ENCODE measurements around the gene NLRP6.
"Not testable (repeated sequence)": the region's sequence is repeated elsewhere in the genome, so short reads cannot be mapped to it uniquely, and the experiment has no call there.

Gene NLRP6

DNA sequence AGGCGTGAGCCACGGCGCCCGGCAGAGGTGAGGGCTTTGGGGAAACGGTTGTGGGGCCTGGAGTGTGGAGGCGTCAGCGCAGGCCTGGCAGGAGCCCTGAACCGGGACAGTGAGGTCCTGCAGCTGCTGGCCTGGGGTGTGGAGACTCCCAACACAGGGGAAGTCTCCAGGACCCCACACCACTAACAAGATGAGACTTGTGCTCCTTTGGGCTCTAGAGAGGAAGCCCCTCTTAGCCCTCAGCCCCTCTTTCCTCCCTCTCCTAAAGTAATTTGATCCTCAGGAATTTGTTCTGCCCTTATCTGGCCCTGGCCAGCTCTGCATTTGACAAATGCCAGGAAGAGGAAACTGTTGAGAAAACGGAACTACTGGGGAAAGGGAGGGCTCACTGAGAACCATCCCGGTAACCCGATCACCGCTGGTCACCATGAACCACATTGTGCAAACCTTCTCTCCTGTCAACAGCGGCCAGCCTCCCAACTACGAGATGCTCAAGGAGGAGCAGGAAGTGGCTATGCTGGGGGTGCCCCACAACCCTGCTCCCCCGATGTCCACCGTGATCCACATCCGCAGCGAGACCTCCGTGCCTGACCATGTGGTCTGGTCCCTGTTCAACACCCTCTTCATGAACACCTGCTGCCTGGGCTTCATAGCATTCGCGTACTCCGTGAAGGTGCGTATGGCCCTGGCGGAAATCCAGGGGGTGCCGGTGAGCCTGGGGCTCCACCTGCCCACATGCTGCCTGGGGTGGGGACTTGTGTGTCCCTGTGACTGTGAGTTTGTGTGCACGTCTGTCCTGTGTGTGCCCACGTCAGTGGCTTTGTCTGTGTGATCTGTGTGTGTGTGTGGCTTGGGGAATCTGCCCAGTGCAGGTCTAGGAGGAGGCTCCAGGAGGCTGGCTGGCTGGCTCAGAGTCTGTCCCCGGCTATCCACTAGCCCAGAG lies 29.8 kb downstream of the NLRP6 start, which contains the start of gene IFITM2:
TSS of gene IFITM2 (plus strand) at position 51 of the 943 bp plus-strand sequence. CDS start at position 428, 377 bp downstream.
- not testable (repeated sequence) for DNase-seq (ENCODE audit: low read depth in 2 of 2)

DNA sequence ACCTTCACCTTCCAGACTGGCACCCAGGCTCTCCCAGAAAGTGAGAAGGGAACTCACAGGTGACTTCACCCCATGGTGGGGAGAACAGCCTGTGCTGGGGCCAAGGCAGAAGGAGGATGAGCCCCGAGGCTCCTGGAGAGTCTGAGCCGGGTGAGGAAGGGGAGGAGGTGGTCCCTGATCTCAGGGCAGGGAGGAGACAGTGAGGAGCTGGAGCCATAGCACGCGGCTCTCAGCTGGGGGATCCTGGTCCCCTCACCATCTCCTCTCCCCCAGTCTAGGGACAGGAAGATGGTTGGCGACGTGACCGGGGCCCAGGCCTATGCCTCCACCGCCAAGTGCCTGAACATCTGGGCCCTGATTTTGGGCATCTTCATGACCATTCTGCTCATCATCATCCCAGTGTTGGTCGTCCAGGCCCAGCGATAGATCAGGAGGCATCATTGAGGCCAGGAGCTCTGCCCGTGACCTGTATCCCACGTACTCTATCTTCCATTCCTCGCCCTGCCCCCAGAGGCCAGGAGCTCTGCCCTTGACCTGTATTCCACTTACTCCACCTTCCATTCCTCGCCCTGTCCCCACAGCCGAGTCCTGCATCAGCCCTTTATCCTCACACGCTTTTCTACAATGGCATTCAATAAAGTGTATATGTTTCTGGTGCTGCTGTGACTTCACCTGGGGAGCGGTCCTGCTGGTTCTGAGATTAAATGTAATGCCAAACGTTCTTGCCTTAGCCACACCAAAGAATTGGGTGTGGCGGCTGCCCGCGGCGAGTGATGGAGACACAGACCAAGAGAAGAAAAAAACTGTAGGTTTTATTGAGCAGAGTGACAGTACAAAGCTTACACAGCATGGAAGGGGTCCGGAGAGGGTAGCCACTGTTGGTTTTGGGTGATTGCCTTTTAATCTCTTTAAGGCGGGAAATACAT lies 30.8 kb downstream of the NLRP6 start:
- DNase-seq (ENCODE audit: low read depth in 2 of 2) = not testable (repeated sequence)

DNA sequence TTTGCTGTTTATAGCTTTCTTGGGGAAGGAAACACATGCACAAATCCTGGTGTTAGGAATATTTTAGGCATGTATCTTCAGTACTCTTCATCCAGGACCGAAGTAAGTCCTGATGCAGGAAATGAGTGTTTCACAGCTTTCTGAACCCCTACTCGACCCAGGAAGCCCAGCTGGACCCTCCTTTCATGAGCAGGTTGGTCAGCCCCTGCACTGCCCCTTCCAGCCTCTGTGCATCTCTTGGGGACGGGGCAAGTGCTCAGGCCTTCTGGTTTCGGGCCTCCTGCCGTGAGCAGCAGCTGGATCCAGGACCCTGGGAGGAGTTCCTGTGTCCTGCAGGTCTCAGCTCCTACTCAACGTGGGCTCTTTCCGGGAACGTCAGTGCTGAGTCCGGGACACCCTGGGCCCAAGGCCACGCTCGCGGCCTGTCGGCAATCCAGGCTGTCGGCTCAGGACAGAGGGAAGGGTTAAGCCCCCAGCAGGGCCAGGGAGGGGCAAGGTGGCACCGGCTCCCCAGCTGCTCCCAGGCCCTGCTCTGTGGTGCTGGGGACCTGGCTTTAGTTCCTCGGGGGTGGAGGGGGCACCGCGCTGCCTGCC lies 31.9 kb downstream of the NLRP6 start:
- not testable (repeated sequence) for DNase-seq (ENCODE audit: low read depth in 2 of 2)

DNA sequence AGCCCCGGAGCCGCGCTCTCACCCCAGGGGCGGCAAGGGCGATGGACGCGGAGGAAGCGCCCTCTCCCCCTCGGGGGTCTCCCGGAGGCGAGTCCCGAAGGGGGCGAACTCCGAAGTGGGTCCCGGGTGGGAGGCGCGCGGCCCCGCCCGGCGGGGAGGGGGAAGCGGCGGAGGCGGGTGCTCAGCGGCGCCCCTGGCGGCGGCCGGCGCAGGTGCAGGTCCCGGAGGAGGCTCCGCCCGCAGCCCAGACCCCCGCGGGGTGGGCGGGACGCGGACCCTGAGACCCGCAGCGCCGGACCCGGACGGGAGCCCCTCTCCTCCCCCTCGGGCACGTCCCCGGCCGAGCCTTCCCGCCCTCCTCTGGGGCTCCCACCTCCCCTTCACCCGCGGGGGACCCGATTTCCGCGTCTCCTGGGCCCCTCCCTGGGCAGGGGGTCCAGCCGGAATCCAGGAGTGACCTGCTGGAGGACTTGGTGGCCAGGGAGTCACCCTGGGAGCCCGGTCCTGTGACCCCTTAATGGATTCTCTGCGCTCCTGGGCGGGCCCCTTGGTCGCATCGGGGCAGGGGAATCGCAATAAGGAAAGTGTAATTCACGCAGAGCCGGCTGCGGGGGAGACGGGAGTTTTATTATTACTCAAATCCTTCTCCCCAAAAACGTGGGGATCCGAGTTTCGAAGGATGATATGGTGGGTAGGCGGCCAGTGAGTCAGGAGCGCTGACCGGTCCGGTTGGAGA lies 33.0 kb downstream of the NLRP6 start:
- DNase-seq (ENCODE audit: low read depth in 2 of 2) = not testable (repeated sequence)

DNA sequence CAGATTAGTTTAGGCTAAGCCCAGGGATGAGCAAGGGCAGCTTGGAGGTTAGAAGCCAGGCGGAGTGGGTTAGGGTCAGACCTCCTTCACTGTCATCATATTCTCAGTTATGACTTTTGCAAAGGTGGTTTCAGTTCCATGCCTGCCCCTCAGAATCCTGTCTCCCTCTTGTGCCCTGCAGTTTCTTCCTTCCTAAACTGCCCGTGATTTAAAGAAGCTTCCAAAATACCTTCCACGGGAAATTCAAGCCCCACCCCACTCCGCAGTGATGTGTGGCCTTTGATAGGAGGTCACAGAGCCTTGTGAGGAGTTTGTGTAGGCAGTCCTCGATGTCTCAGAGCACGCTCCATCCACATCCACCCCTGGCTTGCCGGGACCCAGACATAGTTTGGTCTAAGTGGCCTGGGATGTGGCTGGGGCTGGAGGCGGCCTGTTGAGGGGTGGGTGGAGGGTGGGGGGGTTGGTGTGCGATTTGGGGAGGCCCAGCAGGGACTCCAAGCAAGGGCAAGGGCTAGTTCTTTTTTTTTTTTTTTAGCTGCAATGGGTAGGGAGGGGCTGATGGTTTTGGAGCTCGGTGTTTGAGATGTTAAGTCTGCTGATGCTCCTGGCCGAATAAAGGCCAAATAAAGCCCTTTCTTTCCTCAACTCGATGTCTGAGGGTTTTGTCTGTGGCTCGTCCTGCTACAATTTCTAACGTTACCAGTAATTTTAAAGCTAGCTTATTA lies 34.0 kb downstream of the NLRP6 start:
- DNase-seq (ENCODE audit: low read depth in 2 of 2) = no peak

DNA sequence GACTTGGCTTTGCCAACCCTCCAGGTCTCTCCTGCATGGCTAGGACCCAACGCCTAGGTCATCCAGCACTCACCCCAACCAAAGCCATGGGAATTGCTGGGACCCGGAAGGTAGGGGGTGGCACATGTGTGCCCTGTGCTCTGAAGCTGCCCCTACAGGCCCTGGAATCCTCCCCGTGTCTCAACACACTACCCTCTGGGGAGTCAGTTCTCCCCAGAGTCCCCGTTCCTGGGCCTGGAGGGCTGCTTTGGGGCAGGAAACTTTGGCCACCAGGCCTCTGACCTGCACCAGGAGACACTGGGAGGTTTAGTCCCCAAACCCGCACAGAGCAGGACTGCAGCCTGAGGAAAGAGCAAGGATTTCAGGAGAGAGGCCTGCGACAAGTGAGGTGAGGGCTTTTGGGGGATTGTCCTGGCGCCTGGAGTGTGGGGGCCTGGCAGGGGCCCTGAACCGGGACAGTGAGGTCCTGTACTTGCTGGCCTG lies 35.1 kb downstream of the NLRP6 start:
- DNase-seq (ENCODE audit: low read depth in 2 of 2) = no peak

DNA sequence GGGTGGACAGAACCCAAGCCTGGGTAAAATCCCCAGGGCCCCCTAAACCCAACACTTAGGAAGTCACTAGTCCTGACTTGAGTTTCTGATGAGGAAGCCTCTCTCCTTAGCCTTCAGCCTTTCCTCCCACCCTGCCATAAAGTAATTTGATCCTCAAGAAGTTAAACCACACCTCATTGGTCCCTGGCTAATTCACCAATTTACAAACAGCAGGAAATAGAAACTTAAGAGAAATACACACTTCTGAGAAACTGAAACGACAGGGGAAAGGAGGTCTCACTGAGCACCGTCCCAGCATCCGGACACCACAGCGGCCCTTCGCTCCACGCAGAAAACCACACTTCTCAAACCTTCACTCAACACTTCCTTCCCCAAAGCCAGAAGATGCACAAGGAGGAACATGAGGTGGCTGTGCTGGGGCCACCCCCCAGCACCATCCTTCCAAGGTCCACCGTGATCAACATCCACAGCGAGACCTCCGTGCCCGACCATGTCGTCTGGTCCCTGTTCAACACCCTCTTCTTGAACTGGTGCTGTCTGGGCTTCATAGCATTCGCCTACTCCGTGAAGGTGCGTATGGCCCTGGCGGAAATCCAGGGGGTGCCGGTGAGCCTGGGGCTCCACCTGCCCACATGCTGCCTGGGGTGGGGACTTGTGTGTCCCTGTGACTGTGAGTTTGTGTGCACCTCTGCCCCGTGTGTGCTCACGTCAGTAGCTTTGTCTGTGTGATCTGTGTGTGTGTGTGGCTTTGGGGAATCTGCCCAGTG lies 35.8 kb downstream of the NLRP6 start, which contains the start of gene IFITM1:
TSS of gene IFITM1 (plus strand) at position 254 of the 767 bp plus-strand sequence. CDS start at position 385, 131 bp downstream.
- DNase-seq (ENCODE audit: low read depth in 2 of 2) = no peak

DNA sequence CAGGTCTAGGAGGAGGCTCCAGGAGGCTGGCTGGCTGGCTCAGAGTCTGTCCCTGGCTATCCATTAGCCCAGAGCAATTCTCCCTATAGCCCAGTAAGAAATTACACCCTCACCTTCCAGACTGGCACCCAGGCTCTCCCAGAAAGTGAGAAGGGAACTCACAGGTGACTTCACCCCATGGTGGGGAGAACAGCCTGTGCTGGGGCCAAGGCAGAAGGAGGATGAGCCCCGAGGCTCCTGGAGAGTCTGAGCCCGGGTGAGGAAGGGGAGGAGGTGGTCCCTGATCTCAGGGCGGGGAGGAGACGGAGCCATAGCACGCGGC lies 36.3 kb downstream of the NLRP6 start:
- DNase-seq (ENCODE audit: low read depth in 2 of 2) = not testable (repeated sequence)

DNA sequence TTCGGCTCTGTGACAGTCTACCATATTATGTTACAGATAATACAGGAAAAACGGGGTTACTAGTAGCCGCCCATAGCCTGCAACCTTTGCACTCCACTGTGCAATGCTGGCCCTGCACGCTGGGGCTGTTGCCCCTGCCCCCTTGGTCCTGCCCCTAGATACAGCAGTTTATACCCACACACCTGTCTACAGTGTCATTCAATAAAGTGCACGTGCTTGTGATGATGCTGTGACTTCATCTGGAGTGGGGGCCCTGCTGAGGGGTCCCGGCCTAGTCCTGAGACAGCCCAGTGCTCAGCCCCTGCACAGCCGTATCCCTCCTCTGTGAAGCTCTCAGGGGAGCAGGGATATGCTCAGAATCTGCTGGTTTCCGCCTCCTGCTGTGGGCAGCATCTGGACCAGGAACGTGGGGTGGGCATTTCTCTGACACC lies 36.9 kb downstream of the NLRP6 start:
- no peak for DNase-seq (ENCODE audit: low read depth in 2 of 2)

DNA sequence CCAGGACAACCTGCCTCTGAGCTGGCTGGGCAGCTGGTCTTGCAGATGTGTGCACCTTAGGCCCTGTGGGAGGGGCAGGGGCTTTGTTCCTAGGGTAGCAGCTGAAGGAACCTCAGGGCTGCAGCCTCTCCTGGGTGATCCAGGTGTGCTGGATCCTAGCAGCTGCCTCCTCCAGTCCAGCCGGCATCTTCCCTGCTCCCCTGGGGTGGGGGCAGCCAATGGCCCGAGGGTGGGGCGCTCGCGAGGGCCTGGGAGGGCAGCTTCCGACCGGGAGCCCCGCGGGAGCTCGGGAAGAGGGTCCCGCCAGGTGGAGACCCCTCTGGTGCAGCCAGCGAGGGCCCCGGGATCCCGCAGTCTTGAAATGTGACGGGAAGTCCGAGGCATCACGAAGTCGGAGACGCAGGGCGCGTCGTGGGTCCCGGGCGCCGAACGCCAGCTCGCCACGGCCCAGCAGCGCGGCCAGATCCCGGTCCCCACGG lies 37.3 kb downstream of the NLRP6 start:
- no peak for DNase-seq (ENCODE audit: low read depth in 2 of 2)

DNA sequence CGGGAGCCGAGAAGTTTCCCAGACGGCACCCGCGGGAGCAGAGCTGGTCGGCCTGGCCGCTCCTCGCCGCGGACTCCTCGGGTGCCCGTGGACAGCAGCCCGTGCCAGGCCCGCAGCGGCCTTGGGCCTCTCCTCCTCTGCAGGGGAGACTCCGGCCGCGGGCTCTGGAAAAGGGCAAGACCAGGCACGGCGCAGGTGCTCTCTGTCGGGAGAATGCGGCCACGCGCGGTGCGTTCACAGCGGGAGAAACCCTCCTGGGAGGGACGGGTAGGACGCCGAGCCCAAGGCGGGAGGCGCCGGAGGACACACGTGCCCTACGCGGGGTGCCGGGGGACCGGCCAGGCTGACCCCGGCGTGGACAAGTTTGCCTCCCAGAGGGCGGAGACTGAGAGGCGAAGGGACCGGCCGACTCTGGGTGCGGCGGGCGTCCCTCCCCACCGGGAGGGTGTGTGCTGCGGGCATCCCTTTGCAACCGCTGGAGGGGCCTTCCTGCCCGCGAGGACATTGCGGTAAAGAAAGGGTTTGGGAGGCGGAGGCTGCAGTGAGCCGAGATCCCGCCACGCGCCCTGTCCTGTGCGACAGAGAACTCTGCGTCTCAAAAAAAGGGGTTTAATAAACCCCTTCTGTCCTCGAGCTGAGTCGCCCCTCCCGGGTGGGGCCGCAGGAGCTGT lies 38.0 kb downstream of the NLRP6 start:
- no peak for DNase-seq (ENCODE audit: low read depth in 2 of 2)

DNA sequence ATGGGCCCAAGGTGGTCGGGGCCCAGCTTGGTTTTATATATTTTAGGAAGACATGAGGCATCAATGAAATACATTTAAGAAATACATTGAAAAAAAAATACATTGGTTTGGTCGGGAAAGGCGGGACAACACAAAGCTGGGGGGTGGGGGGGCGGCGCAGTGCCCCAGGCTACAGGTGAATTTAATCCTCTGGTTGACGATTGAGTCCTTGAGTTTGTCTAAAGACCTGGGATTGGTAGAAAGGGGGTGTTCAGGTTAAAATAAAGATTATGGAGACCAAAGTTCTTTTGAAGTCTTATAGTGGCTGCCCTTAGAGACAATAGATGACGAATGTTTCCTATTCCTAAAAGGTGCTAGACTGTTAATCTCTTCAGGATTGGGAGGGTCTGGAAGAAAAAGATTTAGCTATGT lies 38.7 kb downstream of the NLRP6 start:
- DNase-seq (ENCODE audit: low read depth in 2 of 2) = no peak

DNA sequence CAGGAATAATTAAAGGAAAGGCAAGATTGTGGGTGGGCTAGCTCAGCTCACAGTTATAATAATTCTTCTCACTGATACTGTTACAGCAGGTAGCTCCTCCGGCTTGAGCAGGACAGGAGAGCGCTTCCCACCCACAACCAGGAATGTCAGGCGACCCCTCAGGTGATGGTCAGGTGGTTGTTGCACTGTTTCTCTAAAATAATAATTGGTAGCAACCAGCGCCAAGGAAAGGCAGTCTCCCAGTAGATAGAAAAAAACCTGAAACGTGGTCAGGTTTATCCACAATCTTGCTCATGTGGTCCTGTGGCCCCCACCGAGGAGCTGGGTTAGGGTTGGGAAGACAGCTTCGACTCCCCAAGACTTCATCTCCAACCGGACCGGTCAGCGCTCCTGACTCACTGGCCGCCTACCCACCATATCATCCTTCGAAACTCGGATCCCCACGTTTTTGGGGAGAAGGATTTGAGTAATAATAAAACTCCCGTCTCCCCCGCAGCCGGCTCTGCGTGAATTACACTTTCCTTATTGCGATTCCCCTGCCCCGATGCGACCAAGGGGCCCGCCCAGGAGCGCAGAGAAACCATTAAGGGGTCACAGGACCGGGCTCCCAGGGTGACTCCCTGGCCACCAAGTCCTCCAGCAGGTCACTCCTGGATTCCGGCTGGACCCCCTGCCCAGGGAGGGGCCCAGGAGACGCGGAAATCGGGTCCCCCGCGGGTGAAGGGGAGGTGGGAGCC lies 39.6 kb downstream of the NLRP6 start:
- not testable (repeated sequence) for DNase-seq (ENCODE audit: low read depth in 2 of 2)

DNA sequence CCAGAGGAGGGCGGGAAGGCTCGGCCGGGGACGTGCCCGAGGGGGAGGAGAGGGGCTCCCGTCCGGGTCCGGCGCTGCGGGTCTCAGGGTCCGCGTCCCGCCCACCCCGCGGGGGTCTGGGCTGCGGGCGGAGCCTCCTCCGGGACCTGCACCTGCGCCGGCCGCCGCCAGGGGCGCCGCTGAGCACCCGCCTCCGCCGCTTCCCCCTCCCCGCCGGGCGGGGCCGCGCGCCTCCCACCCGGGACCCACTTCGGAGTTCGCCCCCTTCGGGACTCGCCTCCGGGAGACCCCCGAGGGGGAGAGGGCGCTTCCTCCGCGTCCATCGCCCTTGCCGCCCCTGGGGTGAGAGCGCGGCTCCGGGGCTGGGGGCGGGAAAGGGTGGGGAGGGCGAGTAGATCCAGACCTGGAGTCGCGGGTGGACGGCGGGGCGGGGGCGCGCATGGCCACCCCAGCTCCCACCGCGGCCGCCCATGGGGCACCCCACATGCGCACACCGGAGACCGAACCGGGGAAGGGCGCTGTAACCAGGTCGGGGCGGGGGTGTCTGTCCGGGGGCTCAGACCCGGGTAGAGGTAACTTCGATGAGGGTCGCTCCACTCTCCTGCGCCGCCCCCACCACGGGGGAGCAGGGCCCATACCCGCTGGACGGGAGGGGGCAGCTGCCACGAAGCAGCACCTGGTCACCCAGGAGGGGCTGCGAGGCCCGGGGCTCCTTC lies 40.4 kb downstream of the NLRP6 start:
- not testable (repeated sequence) for DNase-seq (ENCODE audit: low read depth in 2 of 2)

DNA sequence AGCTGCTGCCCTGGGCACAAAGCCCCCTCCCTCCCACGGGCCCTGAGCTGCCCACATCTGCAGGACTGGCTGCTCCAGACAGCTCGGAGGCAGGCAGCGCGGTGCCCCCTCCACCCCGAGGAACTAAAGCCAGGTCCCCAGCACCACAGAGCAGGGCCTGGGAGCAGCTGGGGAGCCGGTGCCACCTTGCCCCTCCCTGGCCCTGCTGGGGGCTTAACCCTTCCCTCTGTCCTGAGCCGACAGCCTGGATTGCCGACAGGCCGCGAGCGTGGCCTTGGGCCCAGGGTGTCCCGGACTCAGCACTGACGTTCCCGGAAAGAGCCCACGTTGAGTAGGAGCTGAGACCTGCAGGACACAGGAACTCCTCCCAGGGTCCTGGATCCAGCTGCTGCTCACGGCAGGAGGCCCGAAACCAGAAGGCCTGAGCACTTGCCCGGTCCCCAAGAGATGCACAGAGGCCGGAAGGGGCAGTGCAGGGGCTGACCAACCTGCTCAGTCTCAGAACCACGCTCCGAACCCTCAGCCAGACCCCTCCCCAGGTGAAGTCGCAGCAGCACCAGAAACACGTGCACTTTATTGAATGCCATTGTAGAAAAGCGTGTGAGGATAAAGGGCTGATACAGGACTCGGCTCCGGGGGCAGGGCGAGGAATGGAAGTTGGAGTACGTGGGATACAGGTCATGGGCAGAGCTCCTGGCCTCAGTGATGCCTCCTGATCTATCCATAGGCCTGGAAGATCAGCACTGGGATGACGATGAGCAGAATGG lies 41.1 kb downstream of the NLRP6 start:
- DNase-seq (ENCODE audit: low read depth in 2 of 2) = not testable (repeated sequence)

DNA sequence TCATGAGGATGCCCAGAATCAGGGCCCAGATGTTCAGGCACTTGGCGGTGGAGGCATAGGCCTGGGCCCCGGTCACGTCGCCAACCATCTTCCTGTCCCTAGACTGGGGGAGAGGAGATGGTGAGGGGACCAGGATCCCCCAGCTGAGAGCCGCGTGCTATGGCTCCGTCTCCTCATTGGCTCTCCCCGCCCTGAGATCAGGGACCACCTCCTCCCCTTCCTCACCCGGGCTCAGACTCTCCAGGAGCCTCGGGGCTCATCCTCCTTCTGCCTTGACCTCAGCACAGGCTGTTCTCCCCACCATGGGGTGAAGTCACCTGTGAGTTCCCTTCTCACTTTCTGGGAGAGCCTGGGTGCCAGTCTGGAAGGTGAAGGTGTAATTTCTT lies 41.7 kb downstream of the NLRP6 start:
- DNase-seq (ENCODE audit: low read depth in 2 of 2) = not testable (repeated sequence)

DNA sequence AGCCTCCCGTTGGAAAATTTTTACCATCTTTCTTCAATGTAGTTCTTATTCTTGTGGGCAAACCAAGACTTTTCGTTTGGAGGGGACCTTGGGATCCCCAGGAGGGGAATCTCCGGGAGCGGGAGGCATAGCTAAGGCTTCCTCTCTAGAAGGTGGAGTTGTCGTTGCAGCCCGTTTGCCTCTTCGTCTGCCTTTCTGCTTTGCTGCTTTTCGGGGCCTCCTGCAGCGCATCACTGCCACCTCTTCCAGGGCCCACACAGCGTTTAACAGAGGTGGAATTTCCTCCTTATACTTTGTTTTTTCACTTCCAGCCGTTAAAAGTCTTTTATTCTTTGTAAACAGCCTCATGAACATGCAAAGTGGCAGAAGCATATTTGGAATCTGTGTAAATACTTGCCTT lies 45.9 kb downstream of the NLRP6 start:
- DNase-seq (ENCODE audit: low read depth in 2 of 2) = no peak

All from activated CD8-positive, alpha-beta memory T cell treated with anti-CD3 and anti-CD28 coated beads for 4 hours (primary cell).